RWPE2 (cell line): ENCODE results near the gene RABGAP1L.

ENCODE experiments used
- ATAC-seq: fragments of 200-7000 bp; cut with Tn5 transposase; 3 replicates; pipeline ENCODE4 v1.9.1; 2021; ENCODE audit warnings: low read depth
- DNase-seq: peaks from one replicate; pipeline ENCODE4 v3.0.0-alpha.2; 2020; ENCODE audit warnings: low spot score
- H3K27ac ChIP-seq: fragments of 450-650 bp; 2 replicates; pipeline ENCODE4 v1.5.1; 2017; ENCODE audit warnings: mild to moderate bottlenecking; ENCODE audit not compliant: poor library complexity, severe bottlenecking
- H3K27me3 ChIP-seq: fragments of 250-450 bp; sonication (Bioruptor Pico); 2 replicates; pipeline ENCODE4 v1.5.1; 2021; ENCODE audit warnings: mild to moderate bottlenecking, moderate library complexity; ENCODE audit not compliant: insufficient read depth, poor library complexity, severe bottlenecking
- H3K36me3 ChIP-seq: fragments of 250-450 bp; sonication (Bioruptor Pico); 2 replicates; pipeline ENCODE4 v1.5.1; 2020; ENCODE audit warnings: low read depth, mild to moderate bottlenecking, moderate library complexity
- H3K4me1 ChIP-seq: fragments of 250-450 bp; sonication (Bioruptor Pico); 2 replicates; pipeline ENCODE4 v1.5.1; 2021; ENCODE audit warnings: mild to moderate bottlenecking, moderate library complexity; ENCODE audit not compliant: insufficient read depth, poor library complexity, severe bottlenecking
- H3K4me3 ChIP-seq: fragments of 250-450 bp; sonication (Bioruptor Pico); 2 replicates; pipeline ENCODE4 v1.5.1; 2021; ENCODE audit warnings: mild to moderate bottlenecking, moderate library complexity; ENCODE audit not compliant: severe bottlenecking
- H3K9me3 ChIP-seq: fragments of 250-450 bp; sonication (Bioruptor Pico); 2 replicates; pipeline ENCODE4 v1.5.1; 2021; ENCODE audit warnings: mild to moderate bottlenecking, moderate library complexity; ENCODE audit not compliant: severe bottlenecking
- CTCF ChIP-seq: fragments of 450-650 bp; IDR thresholded peaks from one replicate; pipeline ENCODE4 v1.5.1; 2017; ENCODE audit warnings: mild to moderate bottlenecking, moderate library complexity; ENCODE audit not compliant: poor library complexity, severe bottlenecking

Gene RABGAP1L

GRCh38 chr1:174286042-174286441 lies 126.7 kb downstream of the RABGAP1L start:
- DNase-seq (no peak), ATAC-seq (no peak)
- Histone ChIP-seq H3K4me1 (no peaks in the 10 kb centered on the region), H3K27ac (no peak overlapping the region), H3K27me3 (no peaks in the 10 kb centered on the region), H3K36me3 (peaks cover 3% of the 10 kb centered on the region), H3K4me3 (no peak overlapping the region), H3K9me3 (no peaks in the 10 kb centered on the region)
- TF ChIP-seq CTCF = no peak

DNA sequence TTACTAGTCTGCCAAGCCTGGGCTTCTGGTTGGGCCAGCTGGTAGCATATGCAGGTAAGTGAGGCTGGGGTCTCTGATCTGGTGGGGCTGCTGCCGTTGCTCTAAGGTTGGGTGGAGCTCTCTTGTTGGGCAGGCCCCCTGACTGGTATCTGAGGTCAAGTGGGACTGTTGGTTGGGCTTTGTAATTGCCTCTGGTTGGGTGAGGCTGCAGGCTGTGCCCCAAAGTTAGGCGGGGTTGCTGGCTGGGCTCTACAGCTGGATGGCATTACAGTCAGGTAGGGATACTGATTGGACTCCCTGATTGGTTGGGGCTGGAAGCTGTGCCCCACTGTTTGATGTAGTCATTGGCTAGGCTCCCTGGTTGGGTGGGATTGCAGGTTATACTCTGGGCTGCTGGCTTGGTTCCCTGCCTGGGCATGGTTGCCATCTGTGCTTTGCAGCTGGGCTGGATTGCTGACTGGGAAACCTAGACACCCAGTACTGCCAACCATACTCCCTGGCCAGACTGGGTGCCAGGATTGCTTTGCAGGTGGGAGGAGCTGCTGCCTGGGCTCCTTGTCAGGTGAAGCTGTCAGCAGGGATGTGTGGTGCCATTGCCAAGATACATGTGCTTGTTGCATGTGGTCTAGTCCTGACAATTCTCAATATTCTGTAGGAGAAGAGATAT lies 130.5 kb downstream of the RABGAP1L start:
- H3K27ac ChIP-seq = no peak overlapping the region
- H3K27me3 ChIP-seq = no peaks in the 10 kb centered on the region
- ATAC-seq = no peak
- no peak overlapping the region for H3K4me3 ChIP-seq
- H3K9me3 ChIP-seq = no peaks in the 10 kb centered on the region
- peaks cover 7% of the 10 kb centered on the region for H3K36me3 ChIP-seq
- DNase-seq = no peak
- no peaks in the 10 kb centered on the region for H3K4me1 ChIP-seq
- no peak for TF ChIP-seq CTCF

GRCh38 chr1:174291059-174291458 lies 131.7 kb downstream of the RABGAP1L start:
- Histone ChIP-seq H3K4me1 (no peaks in the 10 kb centered on the region), H3K36me3 (peaks cover 7% of the 10 kb centered on the region), H3K27ac (no peak overlapping the region), H3K4me3 (no peak overlapping the region), H3K9me3 (no peaks in the 10 kb centered on the region), H3K27me3 (no peaks in the 10 kb centered on the region)
- ATAC-seq (no peak), DNase-seq (no peak)
- no peak for TF ChIP-seq CTCF

DNA sequence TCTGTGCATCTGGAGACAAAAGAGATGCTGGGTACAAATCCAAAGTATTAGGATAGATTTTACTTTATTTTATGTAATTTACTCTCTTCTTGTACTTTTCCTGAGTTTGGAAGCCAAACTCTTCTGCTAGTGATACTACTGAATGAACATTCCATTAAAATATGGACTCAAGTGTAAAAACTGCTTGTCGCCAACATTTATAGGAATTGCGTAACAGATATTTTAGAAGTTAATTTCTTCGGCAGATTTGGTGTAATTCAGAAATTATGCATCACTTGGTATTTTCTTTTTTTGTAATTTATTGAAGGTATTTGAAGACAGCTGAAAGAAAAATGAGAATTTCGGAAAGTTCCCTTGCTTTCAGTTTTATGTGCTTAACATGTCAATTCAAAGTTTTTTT lies 137.0 kb downstream of the RABGAP1L start:
- Histone ChIP-seq H3K27ac (no peak overlapping the region), H3K9me3 (no peaks in the 10 kb centered on the region), H3K27me3 (no peaks in the 10 kb centered on the region), H3K36me3 (peaks cover 1% of the 10 kb centered on the region; the same call in 1 of the 2 replicates), H3K4me1 (no peaks in the 10 kb centered on the region), H3K4me3 (no peak overlapping the region)
- TF ChIP-seq CTCF = no peak
- DNase-seq = no peak
- no peak for ATAC-seq

DNA sequence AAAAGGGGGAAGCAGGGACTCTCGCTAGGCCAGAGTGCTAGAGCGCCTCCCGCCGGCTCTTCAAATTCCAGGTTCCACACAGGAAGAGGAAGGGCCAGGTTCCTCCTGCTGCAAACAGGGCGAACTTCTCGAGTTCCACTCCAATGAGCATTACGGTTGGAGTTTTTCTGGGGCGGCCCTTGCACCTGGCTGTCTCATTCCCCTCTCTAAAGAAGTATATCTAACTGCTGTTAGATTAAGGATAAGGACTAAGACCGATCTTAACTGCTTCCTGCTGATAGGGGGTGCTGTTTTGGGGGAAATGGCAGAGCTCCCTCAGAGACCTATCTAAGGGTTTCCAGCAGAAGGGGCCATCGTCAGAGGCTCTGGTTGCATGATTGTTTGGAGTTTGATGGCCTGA lies 138.0 kb downstream of the RABGAP1L start:
- TF ChIP-seq CTCF = no peak
- Histone ChIP-seq H3K27ac (no peak overlapping the region), H3K27me3 (no peaks in the 10 kb centered on the region), H3K4me1 (no peaks in the 10 kb centered on the region), H3K36me3 (no peaks in the 10 kb centered on the region), H3K9me3 (no peaks in the 10 kb centered on the region), H3K4me3 (no peak overlapping the region)
- no peak for ATAC-seq
- no peak for DNase-seq
